Activated CD8-positive, alpha-beta memory T cell treated with anti-CD3 and anti-CD28 coated beads, Interleukin-2, amount 50 U/mL, for 1 hour (primary cell): ENCODE measurements around the gene ZNF385B.
"Not testable (repeated sequence)": the region's sequence is repeated elsewhere in the genome, so short reads cannot be mapped to it uniquely, and the experiment has no call there.

Experiments used
- DNase-seq: peaks from one replicate; pipeline ENCODE4 v3.0.0-alpha.2; 2020; ENCODE audit errors: extremely low read depth

The ZNF385B gene

DNA sequence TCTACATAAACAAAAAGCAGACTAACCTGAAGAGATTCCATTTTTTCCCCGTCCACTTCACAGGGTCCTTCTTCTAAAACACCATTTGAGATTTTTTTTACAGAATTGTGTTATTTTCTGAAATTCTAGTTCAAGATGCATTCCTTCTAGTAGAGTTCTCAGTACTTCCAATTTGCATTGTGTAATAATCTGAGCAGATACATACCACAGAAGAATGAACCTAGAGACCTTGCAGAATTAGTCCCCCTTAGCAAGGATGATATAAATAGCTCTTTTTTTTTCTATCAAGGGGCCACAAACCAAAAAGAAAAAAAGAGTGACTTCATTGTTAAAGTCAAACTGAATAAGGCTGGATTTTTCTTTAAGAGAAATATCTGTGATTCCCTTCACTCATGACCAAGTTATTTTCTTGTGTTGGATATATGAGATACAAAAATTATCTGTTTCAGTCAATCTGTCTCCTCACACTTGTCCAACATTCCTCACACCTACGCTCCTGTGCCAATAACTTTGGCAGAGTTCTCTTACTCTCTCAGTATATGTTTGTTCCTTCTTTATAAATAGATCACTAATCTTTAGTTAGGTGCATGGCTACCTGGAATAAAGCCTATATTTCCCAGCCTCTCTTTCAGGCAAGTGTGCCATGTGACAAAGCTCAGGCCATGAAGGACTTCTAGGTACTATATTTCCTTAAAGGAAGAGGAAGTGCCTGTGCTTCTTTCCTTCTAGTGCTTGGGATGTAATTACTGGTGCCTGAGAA lies 183.5 kb downstream of the ZNF385B start:
- no peak for DNase-seq

DNA sequence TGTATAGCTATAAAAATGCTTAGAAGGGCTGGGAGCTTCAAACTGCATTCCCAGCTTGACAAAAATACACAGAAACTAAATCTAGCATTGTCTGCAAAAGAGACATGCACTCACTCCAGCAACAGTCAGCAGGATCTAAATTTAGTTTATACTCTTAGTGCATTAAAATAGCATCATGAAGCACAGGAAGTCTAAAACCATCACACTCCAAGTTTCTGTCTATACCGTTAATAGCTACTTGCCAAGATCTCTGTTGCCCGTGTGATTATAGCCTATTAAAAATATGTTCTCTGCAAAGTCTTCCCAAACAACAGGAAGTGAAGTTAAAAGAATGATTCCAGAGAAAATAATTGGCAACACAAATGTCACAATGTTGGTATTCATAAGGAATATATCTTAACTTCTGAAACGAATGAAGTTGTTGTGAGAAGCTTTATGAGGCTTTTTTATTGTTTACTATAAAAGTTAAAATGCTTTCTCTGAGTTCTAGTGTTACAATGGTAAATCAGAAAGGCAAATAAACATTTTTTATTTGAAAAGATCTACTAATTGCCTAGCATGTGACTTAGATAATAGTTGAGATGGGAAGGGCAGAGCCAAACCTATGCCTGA lies 184.2 kb downstream of the ZNF385B start:
- DNase-seq = no peak

DNA sequence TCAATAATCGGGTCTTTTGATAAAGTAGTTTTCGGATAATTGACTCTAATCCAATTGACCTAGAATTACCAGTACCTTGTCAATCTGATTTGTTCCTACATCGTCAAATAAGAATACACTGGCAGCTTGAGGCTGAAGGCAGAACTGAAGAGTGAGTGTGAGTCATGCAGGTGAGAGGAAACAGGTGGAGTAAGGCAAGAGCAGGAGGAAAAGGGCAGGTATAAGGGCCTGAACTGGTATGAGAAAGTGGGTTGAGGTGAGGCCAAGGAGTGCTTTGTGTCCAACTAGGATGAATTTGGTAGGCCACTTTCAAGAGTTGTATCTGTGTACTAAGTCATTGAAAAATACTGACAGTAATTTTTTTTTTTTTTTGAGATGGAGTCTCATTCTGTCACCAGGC lies 186.0 kb downstream of the ZNF385B start:
- no peak for DNase-seq

- DNase-seq = no peak
Measured at GRCh38 chr2:179671043-179671981, 190.1 kb downstream of the ZNF385B start.

- no peak for DNase-seq
Measured at GRCh38 chr2:179669196-179669595, 192.2 kb downstream of the ZNF385B start.

GRCh38 chr2:179664972-179665812 lies 196.2 kb downstream of the ZNF385B start:
- DNase-seq = no peak

- no peak for DNase-seq
Measured at GRCh38 chr2:179661986-179662385, 199.4 kb downstream of the ZNF385B start.

DNA sequence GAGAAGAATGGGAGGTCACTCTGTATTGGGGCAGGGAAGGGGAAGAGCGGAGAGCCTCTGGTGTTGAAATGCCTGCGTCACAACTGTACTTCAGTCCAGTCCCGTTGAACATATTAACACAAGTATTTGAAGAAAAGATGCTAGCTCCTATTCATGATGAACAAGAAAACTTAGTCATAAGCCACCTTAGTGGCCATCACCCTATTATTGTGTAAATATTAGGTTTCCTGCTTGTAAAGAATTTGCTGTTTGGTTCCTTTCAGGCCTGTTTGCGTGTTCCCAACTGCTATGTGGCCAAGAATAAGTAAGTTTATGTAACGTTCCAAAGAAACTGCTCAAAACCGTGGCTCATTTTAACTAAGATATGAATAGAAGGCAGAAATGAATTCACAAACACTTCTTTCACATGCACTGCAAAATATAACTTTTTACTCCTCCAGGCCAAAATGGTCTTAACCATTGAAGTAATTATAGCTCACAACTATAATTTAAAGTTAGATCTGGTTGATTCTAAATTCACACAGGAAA lies 204.3 kb downstream of the ZNF385B start:
- DNase-seq = no peak

- no peak for DNase-seq
Measured at GRCh38 chr2:179655627-179656026, 205.8 kb downstream of the ZNF385B start.

GRCh38 chr2:179654806-179655205 lies 206.6 kb downstream of the ZNF385B start:
- DNase-seq = no peak

- DNase-seq = no peak
Measured at GRCh38 chr2:179652296-179652695, 209.1 kb downstream of the ZNF385B start.

DNA sequence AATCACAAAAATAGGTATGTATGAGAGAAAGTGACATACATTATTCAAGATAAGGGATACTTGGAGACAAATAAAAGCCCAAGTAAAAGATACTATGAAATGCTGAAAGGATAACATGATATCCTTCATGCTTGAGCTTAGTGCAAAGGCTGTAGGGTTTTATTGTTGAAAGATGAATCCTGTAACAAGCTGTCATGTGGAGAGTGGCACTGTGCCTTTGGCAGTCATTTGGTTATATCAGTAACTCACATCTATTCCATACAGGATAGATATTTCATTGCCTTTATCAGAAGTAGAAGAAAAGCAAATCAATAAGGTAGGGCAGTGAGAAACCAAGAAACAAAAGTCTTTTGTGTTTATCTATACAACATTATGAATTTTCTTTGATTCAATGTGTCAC lies 211.0 kb downstream of the ZNF385B start:
- DNase-seq = no peak

DNA sequence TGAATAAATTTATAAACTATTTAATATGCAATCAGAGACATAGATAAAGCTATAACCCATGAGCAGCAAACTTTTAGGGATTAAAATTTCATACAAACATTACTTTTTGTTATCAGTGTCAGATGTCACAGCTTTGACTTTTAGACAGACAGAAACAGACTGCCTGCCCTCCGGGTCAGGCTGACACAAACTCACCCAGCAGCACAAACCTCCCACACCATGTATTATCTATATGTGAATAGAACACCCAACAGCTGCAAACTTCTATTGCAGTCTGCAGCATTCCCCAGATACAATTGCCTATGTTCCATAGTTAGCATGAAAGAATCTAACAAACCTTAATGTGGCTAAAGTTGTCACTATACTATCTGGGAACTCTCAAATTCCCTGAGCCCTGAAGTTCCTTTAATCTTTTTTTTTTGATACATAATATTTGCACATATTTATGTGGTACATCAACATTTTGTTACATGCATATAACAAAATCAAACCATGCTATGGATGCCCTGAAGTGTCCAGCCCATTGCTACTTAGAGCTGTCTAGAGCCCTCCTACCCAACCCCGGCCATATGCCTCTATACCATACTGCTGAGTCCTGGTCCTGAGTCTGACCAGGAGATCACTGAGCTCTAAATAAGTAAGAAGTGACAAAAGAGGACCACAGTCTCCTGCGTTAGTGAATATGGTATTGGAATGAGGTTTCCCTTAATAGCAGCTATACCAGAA lies 214.4 kb downstream of the ZNF385B start:
- no peak for DNase-seq

DNA sequence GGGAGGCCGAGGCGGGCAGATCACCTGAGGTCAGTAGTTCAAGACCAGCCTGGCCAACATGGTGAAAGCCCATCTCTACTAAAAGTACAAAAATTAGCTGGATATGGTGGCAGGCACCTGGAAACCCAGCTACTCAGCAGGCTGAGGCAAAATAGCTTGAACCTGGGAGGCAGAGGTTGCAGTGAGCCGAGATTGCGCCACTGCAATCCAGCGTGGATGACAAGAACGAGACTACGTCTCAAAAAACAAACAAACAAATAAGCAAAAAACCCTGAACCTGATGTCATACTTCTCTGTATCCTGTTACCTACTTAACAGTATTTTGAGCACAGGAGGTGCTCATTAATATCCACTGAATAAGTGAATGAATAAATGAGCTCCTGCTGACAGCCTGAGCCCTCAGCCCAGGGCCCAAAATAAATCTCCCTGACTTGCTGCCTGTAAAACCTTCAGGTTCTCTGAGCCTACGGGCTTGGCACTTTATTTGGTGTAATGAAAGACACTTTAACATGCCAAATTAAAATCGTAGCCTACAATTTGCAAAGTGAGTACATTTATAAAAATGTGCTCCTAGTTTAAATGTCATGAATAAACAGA lies 215.1 kb downstream of the ZNF385B start:
- DNase-seq = no peak

DNA sequence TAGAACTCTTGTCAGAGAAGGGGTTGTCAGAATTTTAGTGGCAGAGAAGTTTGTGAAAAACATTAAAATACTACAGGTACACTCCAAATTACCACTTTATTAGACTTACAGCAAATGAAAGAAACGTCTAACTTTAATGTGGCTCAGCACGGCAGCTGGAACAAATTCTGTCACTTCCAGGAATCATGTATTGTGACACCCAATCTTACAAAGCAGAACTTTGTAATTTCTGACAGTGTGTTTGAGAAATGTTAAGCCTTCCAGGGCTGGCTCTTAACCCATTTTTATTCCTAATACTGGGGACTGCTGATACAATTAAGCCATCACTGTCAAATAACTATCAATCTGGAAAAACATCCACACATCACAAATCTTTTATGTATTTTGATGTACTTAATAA lies 216.4 kb downstream of the ZNF385B start:
- no peak for DNase-seq

GRCh38 chr2:179642462-179642861 lies 218.9 kb downstream of the ZNF385B start:
- no peak for DNase-seq

GRCh38 chr2:179636995-179637394 lies 224.4 kb downstream of the ZNF385B start:
- no peak for DNase-seq

DNA sequence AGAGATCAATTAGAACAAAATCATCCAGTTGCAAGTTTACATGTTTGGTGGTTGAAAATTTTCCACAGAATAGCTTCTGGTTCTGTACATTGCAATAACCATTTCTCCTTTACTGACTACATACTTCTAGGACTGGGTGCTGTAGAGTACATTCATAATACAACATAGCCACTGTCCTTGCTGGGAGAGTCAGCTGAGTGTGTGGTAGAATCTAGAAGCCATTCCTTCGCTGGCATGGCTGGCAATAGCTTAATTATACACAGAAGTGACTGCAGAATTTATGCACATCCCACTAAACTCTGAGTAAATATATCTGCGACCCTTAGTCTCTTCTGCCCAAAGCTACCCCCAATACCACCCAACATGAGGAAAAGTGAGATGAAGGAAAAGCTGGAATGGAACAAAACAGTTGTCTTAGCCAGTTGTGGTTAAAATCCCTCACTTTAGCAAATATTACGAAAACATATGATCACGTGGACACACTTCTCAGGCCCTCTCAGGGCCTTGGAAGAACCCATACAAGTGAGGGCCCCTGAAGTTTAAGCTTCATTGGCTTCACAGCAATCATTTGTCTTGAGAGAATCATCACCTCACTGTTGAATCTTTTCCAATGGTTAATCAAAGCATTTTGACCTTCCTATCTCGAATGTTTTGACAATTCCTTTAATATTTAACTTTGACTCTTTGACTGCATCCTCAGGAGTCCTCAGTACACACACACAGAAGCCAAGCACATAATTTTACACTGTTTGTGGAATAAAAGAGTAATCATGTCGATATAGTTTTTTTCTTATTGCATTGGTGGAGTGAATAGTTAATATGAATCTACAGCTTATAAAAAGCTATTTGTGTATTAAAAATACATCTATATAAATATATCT lies 225.1 kb downstream of the ZNF385B start:
- no peak for DNase-seq

- not testable (repeated sequence) for DNase-seq
Measured at GRCh38 chr2:179631769-179632385, 229.5 kb downstream of the ZNF385B start.
